ENCODE measurements around the gene POC1A. TPM values are rescaled to one million over a fixed set of nuclear protein-coding genes. Genes with fewer than 3 reads are reported as not detected.

POC1A gene
- total and polyA plus RNA-seq, 2 of the 8 experiments (the other 6 are each of a cell fraction or from before 2014, with no cell fraction given): 35.7 to 39.2 TPM

DNA sequence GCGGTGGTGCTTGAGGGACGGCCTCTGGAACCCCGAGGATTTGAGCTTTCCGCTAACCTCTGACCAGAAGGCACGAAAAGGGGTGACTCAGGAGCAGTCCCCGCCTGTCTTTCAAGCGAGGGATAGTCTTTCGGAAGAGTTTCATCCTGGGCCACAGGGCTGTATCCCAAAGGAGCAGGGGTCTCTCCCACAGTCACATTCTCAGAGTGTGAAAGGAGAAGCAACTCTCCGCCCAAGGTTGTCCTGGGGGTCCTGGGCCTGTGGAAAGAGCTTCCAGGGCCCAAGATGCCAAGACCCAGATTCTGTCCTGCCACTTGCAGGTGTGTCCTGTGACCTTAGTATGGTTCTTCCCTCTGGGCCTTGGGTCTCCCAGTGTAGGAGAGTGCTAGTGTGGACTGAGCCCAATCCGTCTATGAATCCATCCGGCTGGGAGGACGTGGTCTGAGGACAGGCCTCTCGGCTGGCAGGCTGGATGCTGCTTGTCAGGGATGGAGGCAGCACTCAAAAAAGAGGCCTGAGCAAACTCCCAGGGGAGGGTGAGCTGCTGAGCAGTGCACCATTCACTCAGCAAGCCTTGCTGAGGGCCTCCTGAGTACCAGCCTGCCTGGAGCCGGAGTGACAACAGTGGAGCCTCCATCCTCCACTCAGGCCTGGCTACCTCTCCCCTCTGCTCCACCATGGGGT, 96.3 kb downstream of the POC1A start (continued):
- TF ChIP-seq KDM1A (IDR thresholded peaks at IDR 0.05; ENCODE audit: borderline replicate concordance, low read length): no peak
- no peak for TF ChIP-seq ASH2L (IDR thresholded peaks at IDR 0.05; ENCODE audit: low read length)

Data from H1 (cell line).